ENCODE results near the gene DNAI4.

DNA sequence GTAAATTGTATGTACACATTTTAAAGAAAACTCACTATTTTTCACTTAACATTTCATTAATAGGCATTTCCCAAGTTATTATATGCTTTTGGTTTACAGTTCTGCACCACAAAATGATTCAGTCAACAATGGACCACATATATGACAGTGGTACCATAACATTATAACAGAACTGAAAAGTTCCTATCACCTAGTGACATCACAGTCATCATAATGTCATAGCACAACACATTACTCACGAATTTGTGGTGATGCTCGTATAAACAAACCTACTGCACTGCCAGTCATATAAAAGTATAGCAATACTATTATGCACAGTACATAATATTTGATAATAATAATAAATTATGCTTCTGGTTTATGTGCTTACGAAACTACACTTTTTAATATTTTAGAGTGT lies 30.9 kb downstream of the DNAI4 start:
- TF ChIP-seq YY1 (tag by site-specific recombination; IDR thresholded peaks at IDR 0.05) (no peak), ZNF394 (tag by site-specific recombination; IDR thresholded peaks at IDR 0.05; ENCODE audit: borderline replicate concordance) (no peak), ZNF76 (tag by site-specific recombination; IDR thresholded peaks at IDR 0.05; ENCODE audit: borderline replicate concordance, low read depth) (no peak), MEIS1 (CRISPR knock-in tag; IDR thresholded peaks at IDR 0.05; ENCODE audit: borderline replicate concordance) (no peak)
- TF ChIP-seq, protein P1, sequence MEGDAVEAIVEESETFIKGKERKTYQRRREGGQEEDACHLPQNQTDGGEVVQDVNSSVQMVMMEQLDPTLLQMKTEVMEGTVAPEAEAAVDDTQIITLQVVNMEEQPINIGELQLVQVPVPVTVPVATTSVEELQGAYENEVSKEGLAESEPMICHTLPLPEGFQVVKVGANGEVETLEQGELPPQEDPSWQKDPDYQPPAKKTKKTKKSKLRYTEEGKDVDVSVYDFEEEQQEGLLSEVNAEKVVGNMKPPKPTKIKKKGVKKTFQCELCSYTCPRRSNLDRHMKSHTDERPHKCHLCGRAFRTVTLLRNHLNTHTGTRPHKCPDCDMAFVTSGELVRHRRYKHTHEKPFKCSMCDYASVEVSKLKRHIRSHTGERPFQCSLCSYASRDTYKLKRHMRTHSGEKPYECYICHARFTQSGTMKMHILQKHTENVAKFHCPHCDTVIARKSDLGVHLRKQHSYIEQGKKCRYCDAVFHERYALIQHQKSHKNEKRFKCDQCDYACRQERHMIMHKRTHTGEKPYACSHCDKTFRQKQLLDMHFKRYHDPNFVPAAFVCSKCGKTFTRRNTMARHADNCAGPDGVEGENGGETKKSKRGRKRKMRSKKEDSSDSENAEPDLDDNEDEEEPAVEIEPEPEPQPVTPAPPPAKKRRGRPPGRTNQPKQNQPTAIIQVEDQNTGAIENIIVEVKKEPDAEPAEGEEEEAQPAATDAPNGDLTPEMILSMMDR (tag by site-specific recombination; IDR thresholded peaks at IDR 0.05): no peak
- TF ChIP-seq, protein P2, sequence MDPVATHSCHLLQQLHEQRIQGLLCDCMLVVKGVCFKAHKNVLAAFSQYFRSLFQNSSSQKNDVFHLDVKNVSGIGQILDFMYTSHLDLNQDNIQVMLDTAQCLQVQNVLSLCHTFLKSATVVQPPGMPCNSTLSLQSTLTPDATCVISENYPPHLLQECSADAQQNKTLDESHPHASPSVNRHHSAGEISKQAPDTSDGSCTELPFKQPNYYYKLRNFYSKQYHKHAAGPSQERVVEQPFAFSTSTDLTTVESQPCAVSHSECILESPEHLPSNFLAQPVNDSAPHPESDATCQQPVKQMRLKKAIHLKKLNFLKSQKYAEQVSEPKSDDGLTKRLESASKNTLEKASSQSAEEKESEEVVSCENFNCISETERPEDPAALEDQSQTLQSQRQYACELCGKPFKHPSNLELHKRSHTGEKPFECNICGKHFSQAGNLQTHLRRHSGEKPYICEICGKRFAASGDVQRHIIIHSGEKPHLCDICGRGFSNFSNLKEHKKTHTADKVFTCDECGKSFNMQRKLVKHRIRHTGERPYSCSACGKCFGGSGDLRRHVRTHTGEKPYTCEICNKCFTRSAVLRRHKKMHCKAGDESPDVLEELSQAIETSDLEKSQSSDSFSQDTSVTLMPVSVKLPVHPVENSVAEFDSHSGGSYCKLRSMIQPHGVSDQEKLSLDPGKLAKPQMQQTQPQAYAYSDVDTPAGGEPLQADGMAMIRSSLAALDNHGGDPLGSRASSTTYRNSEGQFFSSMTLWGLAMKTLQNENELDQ (tag by site-specific recombination; IDR thresholded peaks at IDR 0.05; ENCODE audit: low read depth): no peak

All from HEK293 (cell line).